Tibial artery (tissue), 4 donors: Measurements from ENCODE around the gene LYPD6B.

Experiments used
- DNase-seq, 2 donors: peaks; one replicate each; pipeline ENCODE4 v3.0.0-alpha.2; 2019
- H3K27ac ChIP-seq, 2 donors: fragments of 200-600 bp; sonication (generic) in 1 of 2; 1 replicate in 1 of 2; 2 replicates in 1 of 2; pipeline ENCODE4 v1.5.1; 2018 to 2019; ENCODE audit warnings: mild to moderate bottlenecking in 1 of 2
- H3K27me3 ChIP-seq, 2 donors: fragments of 200-600 bp; sonication (generic) in 1 of 2; one replicate each; pipeline versions ENCODE4 v1.5.1 to v1.6.0; 2016 to 2019
- H3K36me3 ChIP-seq, 3 donors: fragments of 200-600 bp; sonication (generic) in 2 of 3; one replicate each; pipeline ENCODE4 v1.5.1; 2016 to 2019; ENCODE audit warnings: mild to moderate bottlenecking in 2 of 3
- H3K4me1 ChIP-seq, 4 donors: fragments of 200-600 bp; sonication (generic) in 2 of 4; 1 replicate in 3 of 4; 2 replicates in 1 of 4; pipeline ENCODE4 v1.5.1; 2016 to 2019
- H3K4me3 ChIP-seq, 2 donors: fragments of 200-600 bp; sonication (generic) in 1 of 2; 1 replicate in 1 of 2; 2 replicates in 1 of 2; pipeline ENCODE4 v1.5.1; 2018 to 2019; ENCODE audit warnings: mild to moderate bottlenecking in 2 of 2
- H3K9me3 ChIP-seq, 3 donors: fragments of 200-600 bp; sonication (generic) in 1 of 3; one replicate each; pipeline ENCODE4 v1.5.1; 2016 to 2019
- CTCF ChIP-seq, 2 experiments: fragments of 200-600 bp in 1 of 2; fragments of 450-650 bp in 1 of 2; IDR thresholded peaks; one replicate each; pipeline ENCODE4 v1.5.1; 2017 to 2019; ENCODE audit warnings: antibody characterized with exemption in 2 of 2, mild to moderate bottlenecking in 1 of 2, moderate library complexity in 1 of 2
- intact Hi-C: fragments of 100-400 bp; cut with DNase I; formaldehyde crosslinking; loops from one replicate; pipeline ENCODE4 v1.15.0; 2023; ENCODE audit warnings: low total_unique reads

LYPD6B gene

GRCh38 chr2:149000158-149000938 lies 38.2 kb upstream of the LYPD6B start:
- no peak overlapping the region for H3K4me3 ChIP-seq
- intact Hi-C loops = no loop called here
- H3K27me3 ChIP-seq = peaks cover 0 to 4% of the 10 kb centered on the region in 2 donors
- peaks cover 0 to 7% (median 2%) of the 10 kb centered on the region in 4 donors for H3K4me1 ChIP-seq
- no peaks in the 10 kb centered on the region for H3K9me3 ChIP-seq
- DNase-seq = no peak
- no peak for TF ChIP-seq CTCF (IDR thresholded peaks at IDR 0.05)
- no peak overlapping the region for H3K27ac ChIP-seq
- H3K36me3 ChIP-seq = no peaks in the 10 kb centered on the region

GRCh38 chr2:149001496-149001895 lies 37.0 kb upstream of the LYPD6B start:
- intact Hi-C loops = no loop called here
- H3K4me3 ChIP-seq = no peak overlapping the region
- TF ChIP-seq CTCF (IDR thresholded peaks at IDR 0.05) = no peak
- H3K27me3 ChIP-seq = peaks cover 0 to 4% of the 10 kb centered on the region in 2 donors
- H3K4me1 ChIP-seq = peaks cover 0 to 7% (median 2%) of the 10 kb centered on the region in 4 donors
- H3K9me3 ChIP-seq = no peaks in the 10 kb centered on the region
- H3K27ac ChIP-seq = no peak overlapping the region
- H3K36me3 ChIP-seq = no peaks in the 10 kb centered on the region
- no peak for DNase-seq

GRCh38 chr2:149002378-149002890 lies 36.1 kb upstream of the LYPD6B start:
- DNase-seq = no peak
- H3K9me3 ChIP-seq = no peaks in the 10 kb centered on the region
- peaks cover 0 to 10% (median 2%) of the 10 kb centered on the region in 4 donors for H3K4me1 ChIP-seq
- H3K27ac ChIP-seq = no peak overlapping the region
- peaks cover 0 to 4% of the 10 kb centered on the region in 2 donors for H3K27me3 ChIP-seq
- H3K36me3 ChIP-seq = no peaks in the 10 kb centered on the region
- no peak for TF ChIP-seq CTCF (IDR thresholded peaks at IDR 0.05)
- intact Hi-C loops = no loop called here
- no peak overlapping the region for H3K4me3 ChIP-seq

GRCh38 chr2:149002891-149003740 lies 35.4 kb upstream of the LYPD6B start:
- H3K27me3 ChIP-seq = peaks cover 0 to 4% of the 10 kb centered on the region in 2 donors
- no peak for DNase-seq
- no peak overlapping the region for H3K4me3 ChIP-seq
- no peak for TF ChIP-seq CTCF (IDR thresholded peaks at IDR 0.05)
- H3K4me1 ChIP-seq = peaks cover 0 to 10% (median 2%) of the 10 kb centered on the region in 4 donors
- intact Hi-C loops = no loop called here
- no peaks in the 10 kb centered on the region for H3K9me3 ChIP-seq
- H3K27ac ChIP-seq = no peak overlapping the region
- H3K36me3 ChIP-seq = no peaks in the 10 kb centered on the region

- H3K27ac ChIP-seq = no peak overlapping the region
Observed at GRCh38 chr2:149004836-149005235, 33.7 kb upstream of the LYPD6B start.

More at GRCh38 chr2:149004836-149005235, 33.7 kb upstream of the LYPD6B start:
- no peak overlapping the region for H3K4me3 ChIP-seq
- peaks cover 0 to 10% (median under 1%) of the 10 kb centered on the region in 4 donors for H3K4me1 ChIP-seq
- no peaks in the 10 kb centered on the region for H3K9me3 ChIP-seq
- intact Hi-C loops = no loop called here
- no peak for DNase-seq
- peaks cover 0 to 4% of the 10 kb centered on the region in 2 donors for H3K27me3 ChIP-seq
- TF ChIP-seq CTCF (IDR thresholded peaks at IDR 0.05) = no peak
- no peaks in the 10 kb centered on the region for H3K36me3 ChIP-seq
